ENCODE measurements around the gene KLF15.

DNA sequence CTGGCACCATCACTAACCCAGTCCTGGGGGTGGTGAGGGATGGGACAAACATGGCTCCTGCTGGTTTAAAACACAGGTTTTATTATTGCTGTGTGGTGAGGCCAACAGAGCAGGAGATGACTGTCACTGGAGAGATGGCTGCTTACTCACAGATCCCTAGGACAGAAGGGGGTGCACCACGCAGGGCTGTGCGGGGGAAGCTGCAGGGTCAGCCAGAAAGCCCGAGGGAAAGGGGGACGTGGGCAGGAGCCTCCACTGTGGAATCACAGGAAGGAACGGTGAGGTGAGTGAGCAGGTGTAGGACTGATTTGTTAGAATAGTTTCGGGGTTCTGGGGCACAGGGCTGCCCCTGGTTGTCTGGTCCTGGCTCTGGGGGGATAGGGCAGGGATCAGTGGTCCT is 45.0 kb upstream of the KLF15 start:
- TF ChIP-seq POLR2AphosphoS5 (IDR thresholded peaks at IDR 0.05; ENCODE audit: insufficient read depth in 1 of 2, low read depth in 1 of 2) (no peak), CTCF (IDR thresholded peaks at IDR 0.05) (no peak), POLR2A (IDR thresholded peaks at IDR 0.05) (no peak)

Data from vagina (tissue), 2 donors.